NCI-H1092 (cell line): Measurements from ENCODE around the gene HORMAD1.
"Not testable (repeated sequence)": the region's sequence is repeated elsewhere in the genome, so short reads cannot be mapped to it uniquely, and the experiment has no call there.

Source experiments
- DNase-seq: peaks from one replicate; lab custom pipeline; 2025; lab: John Stamatoyannopoulos, UW

HORMAD1 gene, protein sequence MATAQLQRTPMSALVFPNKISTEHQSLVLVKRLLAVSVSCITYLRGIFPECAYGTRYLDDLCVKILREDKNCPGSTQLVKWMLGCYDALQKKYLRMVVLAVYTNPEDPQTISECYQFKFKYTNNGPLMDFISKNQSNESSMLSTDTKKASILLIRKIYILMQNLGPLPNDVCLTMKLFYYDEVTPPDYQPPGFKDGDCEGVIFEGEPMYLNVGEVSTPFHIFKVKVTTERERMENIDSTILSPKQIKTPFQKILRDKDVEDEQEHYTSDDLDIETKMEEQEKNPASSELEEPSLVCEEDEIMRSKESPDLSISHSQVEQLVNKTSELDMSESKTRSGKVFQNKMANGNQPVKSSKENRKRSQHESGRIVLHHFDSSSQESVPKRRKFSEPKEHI

DNA sequence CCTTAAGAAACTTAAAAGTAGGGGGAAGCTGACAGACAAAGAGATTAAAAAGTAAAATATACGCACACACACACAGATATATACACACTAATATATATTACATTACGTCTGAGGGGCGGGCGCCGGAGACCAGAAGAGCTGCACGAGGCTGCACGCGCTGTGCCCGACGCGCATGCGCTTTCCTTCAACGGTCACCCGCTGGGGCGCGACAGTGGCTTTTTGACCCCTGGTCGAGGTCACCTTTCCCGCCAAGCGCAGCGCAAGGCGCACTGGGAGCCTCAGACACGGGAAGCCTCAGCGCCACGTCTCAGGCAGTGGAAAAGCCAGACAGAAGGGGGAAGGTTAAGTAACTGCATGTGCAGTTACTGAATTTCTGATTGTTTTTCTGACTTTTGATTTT lies at the start of gene HORMAD1:
Gene HORMAD1, minus strand, starts transcription at position 193 of the 400 bp plus-strand sequence. CDS start 1,390 bp downstream, outside the sequence.
- DNase-seq = no peak

- not testable (repeated sequence) for DNase-seq
These were observed 47.0 kb upstream of the HORMAD1 start for GRCh38 chr1:150767704-150768103.

DNA sequence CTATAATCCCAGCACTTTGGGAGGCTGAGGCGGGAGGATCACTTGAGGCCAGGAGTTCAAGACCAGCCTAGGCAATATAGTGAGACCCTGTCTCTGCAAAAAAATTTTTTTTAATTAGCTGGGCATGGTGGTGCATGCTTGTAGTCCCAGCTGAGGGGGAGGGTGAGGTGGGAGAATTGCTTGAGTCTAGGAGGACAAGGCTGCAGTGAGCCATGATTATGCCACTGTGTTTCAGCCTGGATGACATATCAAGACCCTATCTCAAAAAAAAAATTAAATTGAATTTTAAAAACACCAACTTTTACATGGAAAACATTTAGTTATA lies 45.2 kb upstream of the HORMAD1 start:
- DNase-seq = not testable (repeated sequence)

- DNase-seq = no peak
These were observed 44.7 kb upstream of the HORMAD1 start, which contains the start of gene CTSS for GRCh38 chr1:150765296-150765976. Gene CTSS, minus strand, starts transcription at chr1:150765778. Its CDS starts 1,015 bp downstream, at chr1:150764763.

GRCh38 chr1:150764617-150765101 lies 44.0 kb upstream of the HORMAD1 start:
- DNase-seq = no peak

GRCh38 chr1:150763018-150763417 lies 42.3 kb upstream of the HORMAD1 start:
- no peak for DNase-seq

- DNase-seq = no peak
These were observed 41.9 kb upstream of the HORMAD1 start for GRCh38 chr1:150762552-150762951.

- DNase-seq = no peak
These were observed 41.1 kb upstream of the HORMAD1 start for GRCh38 chr1:150761801-150762200.

- DNase-seq = no peak
These were observed 39.3 kb upstream of the HORMAD1 start for GRCh38 chr1:150760013-150760412.

- no peak for DNase-seq
These were observed 32.7 kb upstream of the HORMAD1 start for GRCh38 chr1:150753416-150753815.

- no peak for DNase-seq
These were observed 30.7 kb upstream of the HORMAD1 start for GRCh38 chr1:150751443-150751842.

DNA sequence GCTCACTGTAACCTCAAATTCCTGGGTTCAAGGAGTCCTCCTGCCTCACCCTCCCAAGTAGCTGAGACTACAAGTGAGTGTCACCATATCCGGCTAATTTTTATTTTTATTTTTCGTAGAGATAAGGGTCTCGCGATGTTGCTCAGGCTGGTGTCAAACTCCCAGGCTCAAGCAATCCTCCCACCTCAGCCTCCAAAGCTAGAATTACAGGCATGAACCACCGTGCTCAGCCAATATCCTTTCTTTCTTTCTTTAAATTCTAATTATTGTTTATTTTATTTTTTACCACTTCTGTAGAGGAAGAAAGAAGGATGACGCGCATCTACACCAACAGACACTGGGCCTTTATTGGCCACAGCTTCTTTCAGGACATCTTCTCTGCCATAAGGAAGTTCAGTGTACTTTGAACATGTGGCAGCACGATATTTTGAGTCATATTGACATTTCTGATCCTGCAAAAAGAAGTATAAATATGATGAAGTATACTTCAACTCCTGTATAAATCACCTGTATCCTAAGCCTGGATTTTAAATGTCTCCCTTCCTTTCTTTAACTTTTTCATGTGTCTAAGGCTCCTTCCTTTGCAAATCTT lies 29.1 kb upstream of the HORMAD1 start:
- DNase-seq = no peak

DNA sequence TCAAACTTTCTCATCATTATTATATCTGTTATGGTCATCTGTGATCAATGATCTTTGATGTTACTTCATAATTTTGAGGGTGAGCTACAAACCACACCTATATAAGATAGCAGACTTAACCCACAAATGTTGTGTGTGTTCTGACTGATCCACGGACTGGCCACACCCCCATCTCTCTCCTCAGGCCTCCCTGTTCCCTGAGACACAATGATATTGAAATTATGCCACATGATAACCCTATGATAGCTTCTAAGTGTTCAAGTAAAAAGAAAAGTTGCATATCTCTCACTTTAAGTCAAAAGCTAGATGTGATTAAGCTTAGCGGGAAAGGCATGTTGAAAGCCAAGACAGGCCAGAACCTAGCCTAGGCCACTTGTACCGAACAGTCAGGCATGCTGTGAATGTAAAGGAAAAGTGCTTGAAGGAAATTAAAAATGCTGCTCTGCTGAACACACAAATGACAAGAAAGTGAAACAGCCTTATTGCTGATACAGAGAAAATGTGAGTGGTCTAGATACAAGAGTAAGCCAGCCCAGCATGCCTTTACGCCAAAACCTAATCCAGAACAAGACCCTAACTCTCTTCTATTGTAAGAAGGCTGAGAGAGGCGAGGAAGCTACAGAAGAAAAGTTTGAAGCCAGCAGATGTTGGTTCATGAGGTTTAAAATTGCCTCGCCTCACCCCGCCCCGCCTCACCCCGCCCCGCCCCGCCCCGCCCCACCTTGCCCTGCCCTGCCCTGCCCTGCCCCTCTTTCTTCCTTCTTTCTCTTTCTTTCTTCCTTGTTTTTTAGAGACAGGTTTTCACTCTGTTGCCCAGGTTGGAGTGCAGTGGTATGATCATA lies 28.4 kb upstream of the HORMAD1 start:
- DNase-seq = no peak

DNA sequence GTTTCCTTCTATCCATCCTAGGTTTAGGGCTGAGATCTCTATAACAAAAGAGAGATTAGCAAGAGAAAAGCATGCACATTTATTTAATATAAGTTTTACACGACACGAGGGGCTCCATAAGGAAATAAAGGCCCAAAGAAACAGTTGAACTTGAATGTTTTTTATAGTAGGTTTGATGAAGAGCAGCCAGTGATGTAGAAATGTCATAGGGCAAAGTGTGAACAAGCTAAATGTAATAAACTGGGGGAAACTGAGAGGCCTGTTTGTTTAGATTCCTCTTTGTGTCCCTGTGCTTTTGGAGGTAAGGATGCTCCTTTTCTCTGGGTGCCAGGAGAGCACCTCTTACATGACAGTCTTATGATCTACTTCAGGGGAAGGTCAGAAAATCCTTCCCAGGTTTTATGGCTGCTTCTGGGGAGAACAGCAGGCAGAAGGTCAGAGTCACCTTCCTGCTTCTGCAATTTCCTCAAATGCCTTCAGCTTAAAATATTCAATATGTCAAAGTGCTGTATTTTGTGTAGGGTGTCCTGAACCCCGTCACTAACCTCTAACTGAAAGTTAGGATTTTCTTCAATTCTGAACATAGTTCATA lies 9.5 kb upstream of the HORMAD1 start:
- no peak for DNase-seq

DNA sequence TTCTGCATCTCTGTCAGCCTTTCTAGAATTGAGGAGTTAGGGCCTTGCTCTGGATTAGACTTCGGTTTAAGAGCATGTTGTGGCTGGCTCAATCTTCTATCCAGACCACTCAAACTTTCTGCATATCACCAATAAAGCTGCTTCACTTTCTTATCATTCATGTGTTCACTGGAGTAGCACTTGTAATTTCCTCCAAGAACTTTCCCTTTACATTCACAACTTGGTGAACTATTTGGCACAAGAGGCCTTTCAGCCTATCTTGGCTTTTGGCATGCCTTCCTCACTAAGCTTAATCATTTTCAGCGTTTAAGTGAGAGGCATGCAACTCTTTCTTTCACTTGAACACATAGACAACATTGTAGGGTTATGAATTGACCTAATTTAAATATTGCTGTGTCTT lies 3.6 kb upstream of the HORMAD1 start:
- no peak for DNase-seq

DNA sequence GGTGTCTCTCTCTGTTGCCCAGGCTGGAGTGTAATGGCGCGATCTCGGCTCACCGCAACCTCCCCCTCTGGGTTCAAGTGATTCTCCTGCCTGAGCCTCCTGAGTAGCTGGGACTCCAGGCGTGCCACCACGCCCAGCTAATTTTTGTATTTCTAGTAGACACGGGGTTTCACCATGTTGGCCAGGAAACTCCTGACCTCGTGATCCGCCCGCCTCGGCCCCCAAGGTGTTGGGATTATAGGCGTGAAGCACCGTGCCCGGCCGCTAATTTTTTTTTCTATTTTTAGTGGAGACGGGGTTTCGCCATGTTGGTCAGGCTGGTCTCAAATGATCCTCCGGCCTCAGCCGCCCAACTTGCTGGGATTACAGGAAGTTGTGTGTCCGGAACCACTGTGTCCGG lies 597 bp downstream of the HORMAD1 start:
- DNase-seq = no peak

DNA sequence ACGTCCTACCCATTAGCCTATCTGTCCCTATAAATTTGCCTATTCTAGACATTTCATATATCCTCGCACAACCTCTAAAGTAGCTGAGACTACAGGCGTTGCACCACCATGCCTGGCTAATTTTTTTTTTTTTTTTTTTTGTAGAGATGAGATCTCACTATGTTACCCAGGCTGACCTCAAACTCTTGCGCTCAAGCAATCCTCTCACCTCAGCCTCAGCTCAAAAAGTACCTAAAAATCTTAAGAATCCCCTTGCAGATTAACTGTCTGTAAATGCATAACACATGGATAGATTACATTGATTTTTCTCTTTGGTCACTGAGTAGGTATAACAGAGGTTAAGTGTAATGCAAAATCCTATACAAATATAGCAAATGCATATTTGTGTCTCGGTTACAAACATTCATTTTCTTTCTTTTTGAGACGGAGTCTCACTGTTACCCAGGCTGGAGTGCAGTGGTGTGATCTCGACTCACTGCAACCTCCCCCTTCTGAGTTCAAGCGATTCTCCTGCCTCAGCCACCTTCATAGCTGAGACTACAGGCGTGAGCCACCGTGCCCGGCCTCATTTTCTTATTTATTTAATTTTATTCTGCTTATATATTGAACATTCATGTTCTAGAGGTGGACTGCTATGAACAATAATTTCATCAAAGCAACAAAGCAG lies 2.3 kb downstream of the HORMAD1 start:
- DNase-seq = no peak

DNA sequence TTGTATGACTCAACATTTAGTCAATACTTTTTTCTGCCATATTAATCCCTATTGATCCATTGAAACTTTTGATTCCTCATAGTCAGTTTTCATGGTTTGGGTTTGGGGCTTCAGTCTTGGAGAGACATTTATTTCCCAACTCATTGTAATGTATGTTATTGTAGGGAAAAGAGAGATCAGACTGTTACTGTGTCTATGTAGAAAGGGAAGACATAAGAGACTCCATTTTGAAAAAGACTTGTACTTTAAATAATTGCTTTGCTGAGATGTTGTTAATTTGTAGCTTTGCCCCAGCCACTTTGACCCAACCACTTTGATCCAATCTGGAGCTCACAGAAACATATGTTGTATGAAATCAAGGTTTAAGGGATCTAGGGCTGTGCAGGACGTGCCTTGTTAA lies 11.7 kb downstream of the HORMAD1 start:
- DNase-seq = not testable (repeated sequence)

DNA sequence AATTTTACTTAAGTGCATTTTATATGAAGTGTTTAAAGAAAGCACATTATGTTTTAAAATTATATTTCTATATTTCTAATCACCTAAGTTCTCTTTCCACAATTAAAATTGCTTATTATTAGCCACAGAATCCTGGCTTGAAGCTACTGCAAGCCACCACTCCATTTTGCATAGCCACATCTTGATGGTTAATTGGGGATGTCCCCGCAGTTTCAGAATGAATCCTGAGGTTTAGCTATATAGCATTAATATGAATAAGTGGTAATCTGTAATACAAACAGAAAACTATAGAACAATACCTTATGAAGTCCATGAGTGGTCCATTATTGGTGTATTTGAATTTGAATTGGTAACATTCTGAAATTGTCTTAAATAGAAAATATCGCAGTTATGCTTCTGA lies 12.1 kb downstream of the HORMAD1 start:
- DNase-seq = no peak

DNA sequence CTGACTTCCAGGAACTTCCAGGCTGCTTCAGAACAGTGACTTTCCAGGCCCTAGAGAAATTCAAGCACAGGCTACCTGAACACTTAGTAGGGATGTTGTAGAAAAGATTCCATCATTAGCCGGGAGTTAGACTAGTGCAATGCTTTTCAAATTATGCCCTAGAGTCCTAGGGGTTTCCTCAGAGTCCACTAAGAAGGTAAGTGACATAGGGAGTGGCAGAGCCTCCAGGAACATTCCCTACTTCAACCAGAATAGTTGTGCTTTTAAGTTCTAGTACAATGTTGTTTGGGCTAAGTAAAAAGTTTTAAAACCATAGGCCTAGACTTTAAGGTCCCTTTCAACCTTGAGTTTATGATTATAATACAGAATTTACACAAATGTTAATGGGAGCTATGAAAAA lies 14.6 kb downstream of the HORMAD1 start:
- no peak for DNase-seq

- DNase-seq = no peak
These were observed 17.3 kb downstream of the HORMAD1 start for GRCh38 chr1:150703427-150703826.
